Neural cell (in vitro differentiated cells): ENCODE measurements around the gene OSBPL9.

Source experiments
- CTCF ChIP-seq: fragments of 450-650 bp; IDR thresholded peaks from 2 replicates; pipeline ENCODE4 v1.5.1; 2014; ENCODE audit warnings: antibody characterized with exemption, mild to moderate bottlenecking, moderate library complexity; ENCODE audit not compliant: poor library complexity, severe bottlenecking
- EP300 ChIP-seq: fragments of 450-650 bp; conservative IDR thresholded peaks from 2 replicates; pipeline ENCODE4 v1.6.1; 2014; ENCODE audit warnings: antibody characterized with exemption, mild to moderate bottlenecking, moderate library complexity; ENCODE audit not compliant: poor library complexity, severe bottlenecking
- POLR2AphosphoS5 ChIP-seq: IDR thresholded peaks from 2 replicates; pipeline ENCODE4 v1.6.1; 2012
- RAD21 ChIP-seq: fragments of 450-650 bp; conservative IDR thresholded peaks from 2 replicates; pipeline ENCODE4 v1.6.1; 2014; ENCODE audit warnings: antibody characterized with exemption, mild to moderate bottlenecking, moderate library complexity
- REST ChIP-seq: IDR thresholded peaks from 2 replicates; pipeline ENCODE4 v1.6.1; 2012; ENCODE audit warnings: borderline replicate concordance
- SMC3 ChIP-seq: fragments of 450-650 bp; conservative IDR thresholded peaks from 2 replicates; pipeline ENCODE4 v1.6.1; 2014; ENCODE audit warnings: antibody characterized with exemption, mild to moderate bottlenecking, moderate library complexity; ENCODE audit not compliant: poor library complexity

GRCh38 chr1:51673279-51673678 is 56.4 kb downstream of the OSBPL9 start:
- TF ChIP-seq POLR2AphosphoS5 (no peak), CTCF (no peak), EP300 (no peak), REST (no peak), RAD21 (no peak), SMC3 (no peak)
